Sigmoid colon (tissue), 4 donors: Measurements from ENCODE around the gene HNRNPL.

Experiments used
- EP300 ChIP-seq, 4 donors: sonication (generic); formaldehyde crosslinking; IDR thresholded peaks; one replicate each; pipeline ENCODE4 v1.6.1; 2017; ENCODE audit warnings: antibody characterized with exemption in 4 of 4
- POLR2AphosphoS5 ChIP-seq, 4 donors: sonication (generic); formaldehyde crosslinking; IDR thresholded peaks; one replicate each; pipeline ENCODE4 v1.6.1; 2017; ENCODE audit warnings: antibody characterized with exemption in 4 of 4
- TF ChIP-seq, protein P1 (sequence below), 4 experiments: fragments of 450-650 bp in 3 of 4; fragments of 200-600 bp in 1 of 4; IDR thresholded peaks; one replicate each; pipeline ENCODE4 v1.5.1; 2016 to 2019; ENCODE audit warnings: antibody characterized with exemption in 4 of 4, mild to moderate bottlenecking in 3 of 4, moderate library complexity in 2 of 4

DNA sequence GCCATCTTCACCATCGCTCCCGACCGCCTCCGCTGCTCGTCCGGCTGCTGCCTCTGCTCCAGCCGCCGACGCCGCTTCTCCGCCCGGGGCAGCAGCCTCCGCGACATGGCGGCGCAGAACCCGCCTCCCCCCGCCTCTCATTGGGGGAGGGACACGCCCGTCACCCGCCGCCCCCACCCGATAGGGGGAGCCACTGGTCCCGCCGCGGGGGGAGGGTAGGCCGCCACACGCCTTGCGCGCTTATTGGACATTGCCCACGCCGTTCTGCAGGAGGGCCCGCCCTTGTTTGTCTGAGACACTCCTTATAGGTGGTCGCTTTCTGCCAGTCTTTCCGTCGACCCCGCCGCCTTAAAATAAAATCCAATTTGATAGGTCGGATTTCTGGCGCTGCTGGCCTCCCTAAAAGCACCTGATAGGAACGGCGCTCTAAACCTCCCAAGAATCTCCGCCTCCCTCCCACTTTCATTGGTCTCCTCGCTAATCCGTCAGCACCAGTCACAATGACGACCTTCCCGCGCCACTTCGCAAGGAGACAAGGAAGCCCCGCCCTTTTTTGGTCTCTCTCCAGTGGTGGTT lies at the start of gene HNRNPL:
- TF ChIP-seq EP300 (IDR thresholded peaks at IDR 0.05) (peak in 1 of 4 donors; percentile 10), POLR2AphosphoS5 (IDR thresholded peaks at IDR 0.05) (peak; percentile 91 to 99 (median 98))
- TF ChIP-seq, protein P1, sequence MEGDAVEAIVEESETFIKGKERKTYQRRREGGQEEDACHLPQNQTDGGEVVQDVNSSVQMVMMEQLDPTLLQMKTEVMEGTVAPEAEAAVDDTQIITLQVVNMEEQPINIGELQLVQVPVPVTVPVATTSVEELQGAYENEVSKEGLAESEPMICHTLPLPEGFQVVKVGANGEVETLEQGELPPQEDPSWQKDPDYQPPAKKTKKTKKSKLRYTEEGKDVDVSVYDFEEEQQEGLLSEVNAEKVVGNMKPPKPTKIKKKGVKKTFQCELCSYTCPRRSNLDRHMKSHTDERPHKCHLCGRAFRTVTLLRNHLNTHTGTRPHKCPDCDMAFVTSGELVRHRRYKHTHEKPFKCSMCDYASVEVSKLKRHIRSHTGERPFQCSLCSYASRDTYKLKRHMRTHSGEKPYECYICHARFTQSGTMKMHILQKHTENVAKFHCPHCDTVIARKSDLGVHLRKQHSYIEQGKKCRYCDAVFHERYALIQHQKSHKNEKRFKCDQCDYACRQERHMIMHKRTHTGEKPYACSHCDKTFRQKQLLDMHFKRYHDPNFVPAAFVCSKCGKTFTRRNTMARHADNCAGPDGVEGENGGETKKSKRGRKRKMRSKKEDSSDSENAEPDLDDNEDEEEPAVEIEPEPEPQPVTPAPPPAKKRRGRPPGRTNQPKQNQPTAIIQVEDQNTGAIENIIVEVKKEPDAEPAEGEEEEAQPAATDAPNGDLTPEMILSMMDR (IDR thresholded peaks at IDR 0.05), result no peak
